K562 (cell line): ENCODE data around the gene PLA2G2C. TPM values are rescaled to one million over a fixed set of nuclear protein-coding genes. Genes with fewer than 3 reads are reported as not detected.

Source experiments
- BACH1 ChIP-seq: fragments of 200-800 bp; sonication (Bioruptor generic); IDR thresholded peaks from 2 replicates; pipeline ENCODE4 v1.6.1; 2016; ENCODE audit warnings: missing genetic modification characterization, missing compliant biosample characterization
- CC2D1A ChIP-seq: fragments of 450-650 bp; IDR thresholded peaks from 2 replicates; pipeline ENCODE4 v1.6.1; 2017; ENCODE audit warnings: mild to moderate bottlenecking
- CCNT2 ChIP-seq: IDR thresholded peaks from 2 replicates; pipeline ENCODE4 v1.6.1; 2011; ENCODE audit warnings: borderline replicate concordance, low read depth, mild to moderate bottlenecking, moderate library complexity, mixed read lengths, low read length; ENCODE audit not compliant: insufficient read length; ENCODE audit errors: extremely low read depth
- CREB3L1 ChIP-seq: fragments of 450-650 bp; IDR thresholded peaks from 2 replicates; pipeline ENCODE4 v1.6.1; 2014; ENCODE audit warnings: low read depth, mild to moderate bottlenecking, moderate library complexity, borderline replicate concordance
- CREM ChIP-seq: IDR thresholded peaks from 2 replicates; pipeline ENCODE4 v1.6.1; 2014; ENCODE audit warnings: antibody characterized with exemption, low read depth
- CSDE1 ChIP-seq, 2 experiments: fragments of 450-650 bp; IDR thresholded peaks; 2 replicates each; pipeline ENCODE4 v1.6.1; 2016; ENCODE audit warnings: mild to moderate bottlenecking in 1 of 2
- CUX1 ChIP-seq: fragments of 200-800 bp; sonication (Bioruptor generic); IDR thresholded peaks from 2 replicates; pipeline ENCODE4 v1.6.1; 2016; ENCODE audit warnings: missing genetic modification characterization, missing compliant biosample characterization
- FOS ChIP-seq: IDR thresholded peaks from 3 replicates; pipeline ENCODE4 v1.6.1; 2011; ENCODE audit not compliant: insufficient read length; ENCODE audit errors: extremely low read depth
- GABPB2 ChIP-seq: fragments of 250-450 bp; sonication (Bioruptor Pico); conservative IDR thresholded peaks from 2 replicates; pipeline ENCODE4 v1.5.1; 2021; ENCODE audit warnings: mild to moderate bottlenecking
- KAT2B ChIP-seq: IDR thresholded peaks from one replicate; pipeline ENCODE4 v1.6.1; 2012; ENCODE audit warnings: low read depth, mild to moderate bottlenecking, control low read depth, inconsistent platforms, low read length, moderate library complexity
- PHB2 ChIP-seq: fragments of 450-650 bp; IDR thresholded peaks from 2 replicates; pipeline ENCODE4 v1.6.1; 2017; ENCODE audit warnings: low read depth
- POLR2B ChIP-seq: fragments of 450-650 bp; IDR thresholded peaks from 2 replicates; pipeline ENCODE4 v1.6.1; 2018; ENCODE audit warnings: low read depth; ENCODE audit not compliant: partially characterized antibody
- TCF3 ChIP-seq: sonication (generic); formaldehyde crosslinking; IDR thresholded peaks from 2 replicates; pipeline ENCODE4 v1.4.0; 2020; ENCODE audit warnings: mild to moderate bottlenecking, missing genetic modification reagents
- ZBTB34 ChIP-seq: fragments of 250-450 bp; sonication (Bioruptor Pico); IDR thresholded peaks from 2 replicates; pipeline ENCODE4 v1.8.0; 2021; ENCODE audit warnings: mild to moderate bottlenecking, moderate library complexity
- ZFP1 ChIP-seq: fragments of 450-650 bp; formaldehyde crosslinking; IDR thresholded peaks from 2 replicates; pipeline ENCODE4 v1.4.0; 2020; ENCODE audit warnings: mild to moderate bottlenecking, mixed read lengths
- ZNF639 ChIP-seq, 2 experiments: fragments of 200-800 bp in 1 of 2; sonication (Bioruptor generic) in 1 of 2; sonication (generic) in 1 of 2; formaldehyde crosslinking in 1 of 2; IDR thresholded peaks in 1 of 2; conservative IDR thresholded peaks in 1 of 2; 2 replicates each; pipeline versions ENCODE4 v1.5.0 to v1.6.1; 2016 to 2020; ENCODE audit warnings: missing compliant biosample characterization in 1 of 2, missing genetic modification characterization in 1 of 2, missing genetic modification reagents in 1 of 2
- polyA plus RNA-seq, 8 experiments: library from polyadenylated mRNA; depleted of rRNA in 4 of 8; stranded (reverse) in 5 of 8; unstranded in 3 of 8; fragments of >200 nt; fragmentation: Nextera tagmentation in 2 of 8; fragmentation: Illumina TruSeq in 1 of 8; extraction: Ambion mirVana in 2 of 8; extraction: Trizol in 1 of 8; gene quantifications; 2 replicates each; pipeline versions ENCODE4 v1.2.1 to v1.2.3, GENCODE V29; 2011 to 2014; ENCODE audit warnings: inconsistent platforms in 1 of 8, missing spikeins in 1 of 8
- total RNA-seq, 7 experiments: library from RNA; depleted of rRNA in 6 of 7; stranded (reverse); fragments of >200 nt in 6 of 7; fragmentation: Illumina TruSeq in 2 of 7; extraction: Trizol in 2 of 7; gene quantifications; 2 replicates each; pipeline versions ENCODE4 v1.2.1 to v1.2.3, GENCODE V29; 2011 to 2021; ENCODE audit warnings: low replicate concordance in 1 of 7
- TF ChIP-seq, protein P1 (sequence below): fragments of 200-800 bp; sonication (Bioruptor generic); IDR thresholded peaks from 2 replicates; pipeline ENCODE4 v1.6.1; 2017; ENCODE audit warnings: missing genetic modification characterization, missing compliant biosample characterization

The PLA2G2C gene
- total and polyA plus RNA-seq, 9 of the 15 experiments (the other 6 are each of a cell fraction or from before 2014, with no cell fraction given), result 0.14 to 0.49 (median 0.21) TPM

GRCh38 chr1:20198918-20199317 lies 12.6 kb upstream of the PLA2G2C start (continued):
- TF ChIP-seq FOS (no peak), ZBTB34 (CRISPR knock-in tag) (no peak), GABPB2 (CRISPR knock-in tag) (no peak), CSDE1 (IDR thresholded peaks at IDR 0.05) (0 out of 4 replicates have a peak, but pooled peaks of 1 of the 2 experiments have one; percentile 3), KAT2B (no peak), TCF3 (CRISPR knock-in tag) (peak; percentile 96), CC2D1A (peak; percentile 88; the same call in 1 of the 2 replicates), PHB2 (peak; percentile 82; the same call in 1 of the 2 replicates), CREM (peak; percentile 54; the same call in 1 of the 2 replicates), CCNT2 (peak; percentile 74), ZFP1 (CRISPR knock-in tag) (no peak), POLR2B (no peak), CUX1 (CRISPR knock-in tag) (peak; percentile 54; the same call in 1 of the 2 replicates), CREB3L1 (no peak), BACH1 (tag) (no peak), ZNF639 (CRISPR knock-in tag; conservative IDR thresholded peaks at IDR 0.05 in 1 of 2, IDR thresholded peaks at IDR 0.05 in 1 of 2) (peak in 1 of 2 experiments; percentile 67; a peak in 1 of 4 replicates)
- TF ChIP-seq, protein P1, sequence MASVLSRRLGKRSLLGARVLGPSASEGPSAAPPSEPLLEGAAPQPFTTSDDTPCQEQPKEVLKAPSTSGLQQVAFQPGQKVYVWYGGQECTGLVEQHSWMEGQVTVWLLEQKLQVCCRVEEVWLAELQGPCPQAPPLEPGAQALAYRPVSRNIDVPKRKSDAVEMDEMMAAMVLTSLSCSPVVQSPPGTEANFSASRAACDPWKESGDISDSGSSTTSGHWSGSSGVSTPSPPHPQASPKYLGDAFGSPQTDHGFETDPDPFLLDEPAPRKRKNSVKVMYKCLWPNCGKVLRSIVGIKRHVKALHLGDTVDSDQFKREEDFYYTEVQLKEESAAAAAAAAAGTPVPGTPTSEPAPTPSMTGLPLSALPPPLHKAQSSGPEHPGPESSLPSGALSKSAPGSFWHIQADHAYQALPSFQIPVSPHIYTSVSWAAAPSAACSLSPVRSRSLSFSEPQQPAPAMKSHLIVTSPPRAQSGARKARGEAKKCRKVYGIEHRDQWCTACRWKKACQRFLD (CRISPR knock-in tag), result peak; percentile 78
